Inflammatory macrophage (primary cell): ENCODE results near the gene FANCC.
A peak's percentile ranks its signal among the peaks of the same experiment; 100 is the strongest.
"Not testable (repeated sequence)": the region's sequence is repeated elsewhere in the genome, so short reads cannot be mapped to it uniquely, and the experiment has no call there.

ENCODE experiments used
- DNase-seq, 2 donors: peaks; one replicate each; pipeline ENCODE4 v3.0.0-alpha.2; 2020 to 2022

Gene FANCC

GRCh38 chr9:95280745-95281144 lies 36.8 kb downstream of the FANCC start:
- no peak for DNase-seq

DNA sequence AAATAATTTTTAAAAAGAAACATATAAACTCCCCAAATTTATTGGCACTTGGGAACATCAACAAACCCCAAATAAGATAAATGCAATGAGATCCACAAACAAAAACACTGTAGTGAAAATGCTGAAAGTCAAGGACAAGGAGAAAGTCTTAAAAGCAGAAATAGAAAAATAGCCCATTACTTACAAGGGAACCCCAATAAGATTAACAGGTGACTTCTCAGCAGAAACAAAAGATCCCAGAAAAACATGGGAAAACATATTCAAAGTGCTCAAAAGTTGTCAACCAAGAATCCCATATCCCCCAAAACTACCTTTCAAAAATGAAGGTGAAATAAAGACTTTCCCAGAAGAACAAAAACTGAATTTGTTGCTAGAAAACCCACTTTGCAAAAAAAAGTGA lies 40.0 kb downstream of the FANCC start:
- DNase-seq = no peak

- no peak for DNase-seq
Observed at GRCh38 chr9:95276395-95276954, 41.0 kb downstream of the FANCC start.

DNA sequence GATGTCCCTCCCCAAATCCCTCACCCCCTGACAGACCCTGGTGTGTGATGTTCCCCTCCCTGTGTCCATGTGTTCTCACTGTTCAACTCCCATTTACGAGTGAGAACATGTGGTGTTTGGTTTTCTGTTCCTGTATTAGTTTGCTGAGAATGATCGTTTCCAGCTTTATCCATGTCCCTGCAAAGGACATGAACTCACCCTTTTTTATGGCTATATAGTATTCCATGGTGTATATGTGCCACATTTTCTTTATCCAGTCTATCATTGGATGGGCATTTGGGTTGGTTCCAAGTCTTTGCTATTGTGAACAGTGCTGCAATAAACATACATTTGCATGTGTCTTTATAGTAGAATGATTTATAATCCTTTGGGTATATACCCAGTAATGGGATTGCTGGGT lies 43.3 kb downstream of the FANCC start:
- DNase-seq = not testable (repeated sequence)

DNA sequence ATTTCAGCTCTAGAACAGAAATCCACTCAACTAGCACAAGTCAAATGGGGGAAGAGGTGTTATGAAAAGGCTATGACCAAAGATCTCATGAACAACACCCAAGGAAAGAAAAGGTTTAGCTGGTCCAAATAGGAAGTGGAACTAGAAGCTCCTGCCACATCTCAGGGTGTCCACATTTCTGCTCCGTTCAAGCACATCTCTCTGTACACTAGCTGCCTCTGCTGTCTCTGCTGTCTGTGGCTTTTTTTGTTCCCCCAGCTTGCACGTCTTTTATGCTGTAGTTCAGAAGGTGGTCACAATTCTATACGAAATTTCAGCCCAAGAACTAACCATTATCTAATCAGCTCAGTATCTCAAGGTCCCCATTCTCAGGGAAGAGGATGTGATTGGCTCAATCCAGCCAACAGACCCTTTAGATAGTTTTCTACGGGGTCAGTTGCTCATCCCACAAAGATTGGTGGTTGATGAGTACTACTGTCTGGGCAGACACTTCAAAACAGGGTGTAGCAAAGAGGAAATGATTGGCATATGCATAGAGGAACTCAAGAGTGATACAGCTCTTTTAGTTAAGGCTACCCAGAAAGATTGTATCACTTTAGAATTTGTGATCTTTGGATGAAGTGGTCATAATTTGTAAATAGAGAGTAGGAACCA lies 44.0 kb downstream of the FANCC start:
- peak; percentile 15 to 48 for DNase-seq

DNA sequence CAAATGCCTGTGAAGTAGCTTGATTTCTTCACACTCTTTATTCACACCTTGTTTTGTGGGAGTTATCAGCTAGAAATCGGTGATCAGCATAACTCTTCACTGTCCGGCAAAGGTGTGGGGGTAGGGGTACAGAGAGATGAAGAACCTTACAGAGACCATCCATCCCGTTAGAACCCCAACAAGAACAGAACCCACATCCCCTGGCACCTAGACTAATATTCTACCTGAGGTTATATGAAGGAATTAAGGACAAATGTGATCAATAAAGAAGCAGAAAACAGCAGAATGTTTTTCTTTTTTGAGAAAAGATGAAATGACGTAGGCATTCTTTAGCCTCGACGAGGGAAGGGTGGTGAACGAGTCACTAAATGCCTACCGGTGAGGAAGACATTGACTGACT lies 44.7 kb downstream of the FANCC start:
- DNase-seq = no peak

- DNase-seq = no peak
Observed at GRCh38 chr9:95270790-95271189, 46.7 kb downstream of the FANCC start.

DNA sequence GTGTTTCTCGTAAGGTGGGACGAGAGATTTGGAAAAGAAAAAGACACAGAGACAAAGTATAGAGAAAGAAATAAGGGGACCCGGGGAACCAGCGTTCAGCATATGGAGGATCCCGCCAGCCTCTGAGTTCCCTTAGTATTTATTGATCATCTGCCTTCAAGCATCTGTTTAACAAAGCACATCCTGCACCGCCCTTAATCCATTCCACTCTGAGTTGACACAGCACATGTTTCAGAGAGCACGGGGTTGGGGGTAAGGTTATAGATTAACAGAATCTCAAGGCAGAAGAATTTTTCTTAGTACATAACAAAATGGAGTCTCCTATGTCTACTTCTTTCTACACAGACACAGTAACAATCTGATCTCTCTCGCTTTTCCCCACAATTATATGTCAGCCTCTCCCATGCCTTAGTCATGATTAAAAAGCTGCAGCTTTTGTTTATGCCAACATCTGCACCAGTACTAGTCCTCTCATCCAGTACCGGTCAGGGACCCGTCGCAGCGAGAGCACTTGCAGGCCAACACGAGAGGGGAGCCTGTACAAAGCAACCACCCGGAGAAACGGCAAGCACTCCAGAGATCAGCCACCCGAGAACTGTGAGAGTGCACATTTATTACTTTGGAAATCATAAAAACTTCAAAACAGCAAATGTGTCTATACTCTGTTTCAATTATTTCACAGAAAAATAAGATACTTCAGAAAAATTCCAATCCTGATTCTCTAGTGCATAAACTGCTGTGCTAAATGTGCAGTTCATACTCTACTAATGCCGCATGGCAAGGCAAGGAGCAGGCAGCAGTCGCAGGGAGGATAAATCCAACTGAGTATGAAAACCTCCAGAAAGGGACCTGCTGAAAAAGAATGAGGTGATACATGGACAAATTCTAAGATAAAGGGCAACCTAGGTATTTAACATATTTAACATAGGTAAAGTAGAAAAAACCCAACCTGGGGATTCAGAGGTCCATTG lies 47.4 kb downstream of the FANCC start:
- not testable (repeated sequence) for DNase-seq

- DNase-seq = no peak
Observed at GRCh38 chr9:95268681-95269080, 48.8 kb downstream of the FANCC start.

DNA sequence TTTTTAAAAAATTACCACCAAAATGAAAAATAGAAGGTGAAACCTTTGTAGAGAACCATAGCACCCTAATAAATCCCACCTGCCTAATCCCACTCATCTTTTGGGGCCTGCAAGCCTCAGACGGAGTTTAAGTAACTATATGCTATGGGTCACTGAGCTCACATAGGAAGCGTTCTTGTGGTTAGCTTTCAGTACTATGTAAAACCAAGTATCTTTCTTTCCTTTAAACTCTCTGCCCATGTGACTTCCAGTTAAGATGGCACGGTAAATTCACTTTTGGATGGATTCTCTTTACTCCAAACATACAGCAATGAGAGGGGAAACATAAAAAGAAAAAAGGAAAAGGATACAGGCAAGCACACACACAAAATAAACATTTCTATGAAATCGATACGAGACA lies 50.9 kb downstream of the FANCC start:
- no peak for DNase-seq

GRCh38 chr9:95265960-95266359 lies 51.5 kb downstream of the FANCC start:
- no peak for DNase-seq

DNA sequence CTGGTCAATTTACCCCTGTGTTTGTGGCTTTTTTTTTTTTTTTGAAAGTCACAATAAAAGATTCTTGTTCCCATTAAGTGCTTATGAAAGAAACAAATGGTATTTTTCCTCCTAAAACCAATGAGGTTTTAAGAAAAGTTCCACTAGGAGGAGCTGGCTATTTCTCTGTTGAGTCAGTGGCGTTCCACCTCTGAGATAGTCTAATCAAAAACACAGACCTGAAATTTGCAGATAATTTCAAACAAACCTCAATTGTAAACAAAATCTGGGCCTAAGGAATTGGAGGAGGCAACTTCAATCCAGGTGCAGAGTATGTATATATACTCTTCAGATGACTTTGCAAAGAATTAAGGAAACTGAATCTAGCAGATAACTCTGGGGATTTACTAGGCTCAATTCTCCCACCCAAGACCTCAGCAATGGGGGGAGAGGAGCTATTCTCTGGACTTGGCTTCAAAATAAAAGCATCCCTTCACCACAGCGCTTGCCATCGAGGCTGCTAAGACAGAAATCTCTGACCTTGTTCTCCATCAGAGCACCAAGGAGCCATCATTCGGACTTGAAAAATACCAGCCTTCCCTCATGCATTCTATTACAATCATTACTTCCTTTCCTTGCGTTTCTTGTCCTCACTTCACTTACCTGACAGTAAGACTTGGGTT lies 52.4 kb downstream of the FANCC start:
- DNase-seq = no peak

GRCh38 chr9:95261890-95262289 lies 55.6 kb downstream of the FANCC start:
- DNase-seq = no peak

DNA sequence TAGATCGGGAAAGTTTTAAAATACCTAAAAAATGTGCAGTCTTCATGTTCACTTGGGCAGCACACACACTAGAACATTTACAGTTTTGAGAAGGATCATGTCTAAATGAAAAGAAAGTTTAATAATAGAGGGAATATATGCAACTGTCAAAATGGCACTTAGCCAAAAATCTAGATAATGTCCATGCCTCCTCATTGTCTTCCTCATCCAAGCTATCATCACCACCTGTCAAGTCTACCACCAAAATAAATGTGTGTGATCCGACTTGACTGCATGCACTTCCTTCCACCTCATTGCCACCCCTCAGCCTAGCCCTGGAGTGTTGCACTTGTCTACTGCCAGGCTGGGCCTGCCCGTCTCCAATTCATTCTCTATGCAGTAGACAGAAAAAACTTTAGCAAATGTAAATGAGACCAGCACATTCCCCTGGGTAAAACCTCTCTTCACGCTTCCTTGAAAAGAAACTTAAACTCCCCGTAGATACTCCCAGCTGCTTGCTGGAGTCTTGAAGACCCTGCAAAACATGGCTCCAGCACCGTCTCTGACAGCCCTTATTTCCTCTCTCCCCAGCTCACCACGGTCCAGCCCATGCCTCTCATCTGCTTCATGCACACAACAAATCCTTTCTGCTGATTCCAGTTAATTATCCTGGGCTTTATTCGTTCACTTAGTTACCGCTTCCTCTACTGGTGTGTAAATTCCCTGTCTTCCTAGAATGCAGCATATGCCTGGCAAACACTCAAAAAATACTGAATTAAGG lies 66.9 kb downstream of the FANCC start:
- DNase-seq = no peak

GRCh38 chr9:95249986-95250385 lies 67.5 kb downstream of the FANCC start:
- DNase-seq = no peak

- no peak for DNase-seq
Observed at GRCh38 chr9:95246547-95246946, 71.0 kb downstream of the FANCC start.

- no peak for DNase-seq
Observed at GRCh38 chr9:95242613-95243012, 74.9 kb downstream of the FANCC start.

GRCh38 chr9:95239071-95239470 lies 78.4 kb downstream of the FANCC start:
- DNase-seq = no peak

DNA sequence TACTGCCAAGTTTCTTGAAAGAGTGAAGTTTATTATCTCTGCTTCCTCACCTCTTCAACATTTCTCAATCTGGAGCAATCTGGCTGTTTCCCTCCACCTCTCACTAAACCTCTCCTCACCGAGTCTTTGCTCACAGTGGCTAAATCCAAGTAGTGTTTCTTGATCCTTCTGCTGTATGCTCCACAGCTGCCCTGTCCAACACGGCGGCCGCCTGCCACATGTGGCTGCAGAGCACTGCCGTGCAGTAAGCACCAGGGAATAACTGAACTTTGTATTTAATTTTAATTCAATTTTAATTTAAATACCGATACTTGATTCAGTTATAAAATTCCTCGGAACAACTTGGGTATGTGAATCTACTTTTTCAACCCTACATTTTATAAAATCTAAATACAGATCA lies 80.2 kb downstream of the FANCC start:
- no peak for DNase-seq

DNA sequence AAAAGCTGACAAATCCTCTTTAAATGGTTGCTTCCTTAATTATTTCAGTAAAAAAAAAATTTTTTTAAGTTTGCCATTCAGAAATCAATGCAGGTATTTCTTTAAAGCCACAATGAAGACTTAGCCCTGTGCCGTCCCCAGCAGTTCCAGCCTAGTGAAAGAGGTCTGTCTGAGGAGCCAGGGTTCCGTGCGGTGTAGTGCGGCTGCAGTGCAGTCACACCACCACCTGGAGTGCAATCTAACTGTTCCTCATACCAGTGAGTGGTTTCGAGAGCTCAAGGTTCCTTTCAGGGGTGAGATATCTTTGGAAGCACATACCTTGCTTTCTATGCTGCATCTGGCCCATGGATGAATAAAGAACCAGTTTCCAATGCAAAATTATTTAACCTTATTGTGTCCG lies 87.5 kb downstream of the FANCC start:
- DNase-seq = no peak

DNA sequence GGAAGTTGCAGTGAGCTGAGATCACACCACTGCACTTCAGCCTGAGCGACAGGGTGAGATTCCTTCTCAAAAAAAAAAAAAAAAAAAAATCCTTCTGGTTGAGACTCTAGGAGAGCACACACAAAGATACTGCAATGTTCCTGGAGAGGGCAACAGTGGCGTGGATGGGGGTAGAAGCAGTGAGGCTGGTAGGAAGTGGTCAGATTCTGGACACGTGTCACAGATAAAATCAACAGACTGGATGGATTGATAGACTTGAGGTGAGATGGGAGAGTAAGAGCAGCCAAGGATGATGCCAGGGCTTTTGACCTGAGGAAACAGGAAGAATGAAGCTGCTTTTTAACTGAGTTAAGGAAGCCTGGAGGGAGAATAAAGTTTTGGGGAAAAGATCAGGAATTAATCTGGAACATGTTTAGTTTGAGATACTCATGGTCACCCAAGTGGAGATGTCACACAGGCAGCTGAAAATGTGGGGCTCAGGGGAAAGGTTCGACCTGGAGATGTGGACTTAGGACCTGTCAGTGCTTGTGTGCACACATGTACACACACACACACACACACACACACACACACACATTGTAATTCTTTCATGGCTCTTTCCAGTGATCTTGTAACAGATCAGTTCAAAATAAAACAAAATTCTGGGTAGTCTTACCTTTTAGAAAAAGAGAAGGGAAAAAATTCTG lies 88.1 kb downstream of the FANCC start:
- DNase-seq = no peak

GRCh38 chr9:95226921-95227320 lies 90.6 kb downstream of the FANCC start:
- no peak for DNase-seq
